Measurements from ENCODE around the gene BTNL3.

GRCh38 chr5:180969406-180969805 lies 19.2 kb upstream of the BTNL3 start:
- no peak for TF ChIP-seq CTCF (IDR thresholded peaks at IDR 0.05)
- no peak for TF ChIP-seq EP300 (IDR thresholded peaks at IDR 0.05)
- TF ChIP-seq POLR2A (IDR thresholded peaks at IDR 0.05), result no peak
